ENCODE measurements around the gene SRPK1.

SRPK1 gene

DNA sequence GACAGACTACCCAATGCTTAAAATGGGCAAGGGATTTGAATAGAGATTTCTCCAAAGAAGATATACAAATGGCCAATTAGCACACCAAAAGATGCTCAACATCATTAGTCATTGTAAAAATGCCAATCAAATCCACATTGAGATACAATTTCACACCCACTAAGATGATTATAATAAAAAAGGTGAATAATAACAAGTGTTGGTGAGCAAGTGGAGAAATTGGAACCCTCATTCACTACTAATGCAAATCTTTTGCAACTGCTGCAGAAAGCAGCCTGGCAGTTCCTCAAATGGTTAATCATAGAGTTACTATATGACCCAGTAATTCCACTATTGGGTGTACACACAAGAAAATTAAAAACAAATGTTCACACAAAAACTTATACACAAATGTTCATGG lies 103.4 kb downstream of the SRPK1 start:
- no peak for DNase-seq (ENCODE audit: low read depth)

DNA sequence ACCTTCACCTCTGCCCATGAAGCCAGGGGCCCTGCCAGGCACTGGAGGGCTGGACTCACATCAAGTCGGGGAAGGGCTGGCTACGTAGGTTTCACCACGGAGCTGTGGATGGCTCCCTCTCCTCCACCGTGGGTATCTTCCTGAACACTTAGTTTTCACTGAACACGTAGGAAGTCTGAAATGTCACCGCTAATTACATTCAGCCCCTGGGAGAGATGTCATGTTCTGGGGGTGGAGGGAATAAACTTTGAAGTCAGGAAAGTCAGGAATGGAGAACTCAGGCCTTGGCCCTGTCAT lies 109.3 kb downstream of the SRPK1 start:
- DNase-seq (ENCODE audit: low read depth): no peak

DNA sequence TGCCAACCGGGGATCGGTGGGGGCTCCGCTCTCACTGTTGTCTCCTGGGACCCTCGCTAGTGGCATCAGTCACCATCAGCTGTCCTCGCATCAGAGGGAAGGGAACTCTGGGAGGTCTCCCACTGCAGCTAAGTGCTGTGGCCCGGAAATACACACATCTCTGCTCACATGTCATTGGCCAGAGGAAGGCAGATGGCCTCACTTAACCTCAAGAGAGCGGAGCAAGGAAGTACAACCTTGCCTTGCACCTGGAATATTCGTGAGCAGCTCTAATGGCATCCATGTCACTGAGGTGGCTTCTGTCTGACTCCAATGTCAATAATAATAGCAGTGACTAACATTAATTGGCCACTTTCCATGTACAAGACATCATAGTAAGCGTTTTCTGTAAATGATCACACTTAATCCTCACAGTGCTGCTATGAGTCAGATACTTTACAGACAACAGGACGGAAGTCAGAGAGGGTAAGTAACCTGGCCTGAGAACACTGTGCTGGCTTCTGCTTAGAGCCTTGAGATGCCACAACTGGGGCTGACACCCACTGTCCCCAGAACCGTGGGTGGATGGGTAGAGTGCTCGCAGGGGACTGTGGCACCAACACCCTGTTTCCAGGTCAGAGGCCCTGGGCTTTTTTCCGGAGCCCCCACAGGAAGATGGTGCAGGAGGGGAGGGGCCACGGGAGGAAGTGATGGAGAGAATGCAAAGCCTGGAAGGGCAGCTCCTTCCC lies 109.8 kb downstream of the SRPK1 start:
- peak; percentile 24 for DNase-seq (ENCODE audit: low read depth)

GRCh38 chr6:35809809-35810208 lies 111.1 kb downstream of the SRPK1 start:
- no peak for DNase-seq (ENCODE audit: low read depth)

DNA sequence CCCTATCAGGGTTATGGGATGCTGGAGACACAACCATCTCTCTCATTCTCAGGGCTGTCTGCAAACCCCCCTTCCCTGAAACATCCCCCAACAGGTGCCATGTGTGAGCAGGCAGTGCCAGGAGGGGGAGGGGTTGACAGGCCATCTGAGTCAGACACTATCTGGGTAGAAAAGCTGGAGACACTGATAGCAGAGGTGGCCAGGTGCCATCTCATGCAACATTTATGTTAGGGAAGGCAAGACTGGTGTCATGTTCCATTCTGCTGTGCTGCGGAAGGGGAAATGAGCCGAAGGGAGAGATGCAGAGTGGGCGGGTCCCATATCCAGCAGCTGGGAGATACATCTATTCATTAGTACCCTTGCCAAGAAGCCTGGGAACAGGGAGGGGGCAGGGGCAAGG lies 112.2 kb downstream of the SRPK1 start:
- no peak for DNase-seq (ENCODE audit: low read depth)

GRCh38 chr6:35804996-35805736 lies 115.7 kb downstream of the SRPK1 start, which contains the start of gene LHFPL5:
Gene LHFPL5 (plus strand): TSS chr6:35805352. CDS start chr6:35805671, 319 bp downstream.
- DNase-seq (ENCODE audit: low read depth): no peak

GRCh38 chr6:35801148-35801547 lies 119.8 kb downstream of the SRPK1 start:
- no peak for DNase-seq (ENCODE audit: low read depth)

DNA sequence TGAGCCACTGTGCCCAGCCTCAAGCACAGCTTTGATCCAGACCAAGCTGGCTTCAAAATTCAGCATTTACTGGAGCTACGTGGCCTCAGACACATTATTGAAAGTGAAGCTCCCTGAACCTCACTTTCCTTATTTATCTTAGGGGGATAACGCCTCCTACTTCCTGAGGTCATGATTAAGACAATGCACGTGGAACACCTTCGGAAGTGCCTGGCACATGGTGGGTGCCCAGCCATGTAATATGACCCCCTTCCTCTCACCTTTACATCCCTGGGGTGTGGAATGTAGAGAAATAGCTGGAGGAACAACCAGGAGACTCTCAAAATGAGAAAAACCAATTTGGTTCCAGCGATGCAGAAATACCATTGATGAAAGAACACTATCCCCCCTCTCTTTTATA lies 122.2 kb downstream of the SRPK1 start:
- DNase-seq (ENCODE audit: low read depth): no peak

GRCh38 chr6:35797837-35798526 lies 122.9 kb downstream of the SRPK1 start:
- no peak for DNase-seq (ENCODE audit: low read depth)

DNA sequence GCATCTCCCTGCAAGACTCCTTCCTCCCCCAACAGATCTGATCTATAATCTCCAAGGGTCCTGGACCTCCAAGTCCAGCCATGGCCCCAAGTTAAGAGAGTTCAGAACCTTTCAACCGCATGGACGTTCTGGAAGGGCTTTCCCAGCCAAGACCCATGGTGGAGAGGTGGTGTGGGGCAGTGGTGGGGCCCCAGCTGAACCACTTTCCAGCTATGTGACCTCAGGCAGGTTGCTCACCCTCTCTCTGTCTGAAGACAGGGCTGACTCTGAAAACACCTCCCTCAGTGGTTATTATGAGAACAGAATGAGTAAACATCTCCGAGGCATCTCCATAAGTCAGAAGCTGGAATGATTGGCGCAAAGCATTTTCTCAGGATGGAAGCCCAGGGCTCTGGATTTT lies 124.7 kb downstream of the SRPK1 start:
- DNase-seq (ENCODE audit: low read depth): no peak

GRCh38 chr6:35795453-35796071 lies 125.3 kb downstream of the SRPK1 start:
- DNase-seq (ENCODE audit: low read depth): no peak

- DNase-seq (ENCODE audit: low read depth): no peak
Measured at GRCh38 chr6:35794536-35795452, 126.1 kb downstream of the SRPK1 start.

GRCh38 chr6:35790683-35791082 lies 130.2 kb downstream of the SRPK1 start:
- no peak for DNase-seq (ENCODE audit: low read depth)

- DNase-seq (ENCODE audit: low read depth): no peak
Measured at GRCh38 chr6:35788423-35788982, 132.4 kb downstream of the SRPK1 start.

DNA sequence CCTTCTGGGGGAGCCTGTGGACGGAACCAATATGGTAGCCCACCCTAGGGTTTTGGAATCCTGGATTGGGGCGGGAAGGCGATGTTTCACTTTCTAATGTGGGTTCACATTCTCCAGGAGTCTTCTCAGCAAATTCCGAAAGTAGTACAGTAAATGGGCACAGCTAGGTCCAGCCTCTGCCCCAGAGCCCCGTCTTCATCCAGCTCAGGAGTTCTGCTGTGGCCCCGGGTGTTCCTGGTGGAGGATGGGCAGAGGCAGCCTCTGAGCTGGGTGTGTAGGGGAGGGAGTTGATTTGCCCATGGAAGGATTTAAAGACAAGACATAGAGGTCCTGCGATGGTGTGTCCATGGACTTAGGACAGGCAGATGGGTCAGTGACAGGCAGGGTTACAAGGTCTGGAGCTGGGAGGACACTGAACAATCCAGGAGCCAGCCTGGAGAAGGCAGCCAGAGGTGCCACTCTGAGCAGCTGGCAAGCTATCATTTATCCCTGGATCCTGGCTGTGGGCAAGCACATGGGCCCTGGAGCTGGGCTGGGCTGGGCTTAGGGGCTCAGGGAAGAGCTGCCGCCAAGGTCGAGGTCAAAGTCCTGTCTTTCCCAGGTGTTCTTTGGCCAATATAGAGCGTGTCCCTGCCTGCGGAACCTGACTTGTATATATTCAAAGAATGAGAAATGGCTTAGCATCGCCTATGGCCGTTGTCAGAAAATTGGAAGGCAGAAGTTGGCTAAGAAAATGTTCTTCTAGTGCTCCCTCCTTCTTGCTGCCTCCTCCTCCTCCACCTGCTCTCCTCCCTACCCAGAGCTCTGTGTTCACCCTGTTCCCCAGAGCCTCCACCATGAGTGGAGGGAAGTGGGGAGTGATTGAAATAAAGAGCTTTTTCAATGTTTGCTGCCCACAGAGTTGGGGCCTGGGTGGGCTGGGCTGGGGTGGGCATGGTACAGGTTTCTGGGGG lies 133.4 kb downstream of the SRPK1 start:
- no peak for DNase-seq (ENCODE audit: low read depth)

- no peak for DNase-seq (ENCODE audit: low read depth)
Measured at GRCh38 chr6:35786810-35787209, 134.1 kb downstream of the SRPK1 start.

DNA sequence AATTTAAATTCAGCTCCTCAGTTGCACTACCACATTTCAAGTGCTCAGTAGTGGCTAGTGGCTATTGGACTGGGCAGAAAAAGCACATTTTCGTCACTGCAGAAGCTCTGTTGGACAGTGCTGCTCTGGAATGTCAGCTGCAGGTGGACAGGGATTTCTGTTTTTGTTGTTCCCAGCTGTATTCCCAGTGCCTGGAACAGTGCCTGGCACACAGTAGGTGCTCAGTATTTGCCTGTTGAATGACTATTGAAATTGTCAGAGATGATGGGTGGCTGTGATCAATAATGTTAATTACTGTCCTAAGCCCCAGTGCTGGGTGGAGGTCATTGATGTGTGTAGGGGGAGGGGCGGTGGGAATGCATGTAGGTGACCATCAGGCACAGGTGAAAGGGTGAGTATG lies 134.6 kb downstream of the SRPK1 start:
- DNase-seq (ENCODE audit: low read depth): no peak

DNA sequence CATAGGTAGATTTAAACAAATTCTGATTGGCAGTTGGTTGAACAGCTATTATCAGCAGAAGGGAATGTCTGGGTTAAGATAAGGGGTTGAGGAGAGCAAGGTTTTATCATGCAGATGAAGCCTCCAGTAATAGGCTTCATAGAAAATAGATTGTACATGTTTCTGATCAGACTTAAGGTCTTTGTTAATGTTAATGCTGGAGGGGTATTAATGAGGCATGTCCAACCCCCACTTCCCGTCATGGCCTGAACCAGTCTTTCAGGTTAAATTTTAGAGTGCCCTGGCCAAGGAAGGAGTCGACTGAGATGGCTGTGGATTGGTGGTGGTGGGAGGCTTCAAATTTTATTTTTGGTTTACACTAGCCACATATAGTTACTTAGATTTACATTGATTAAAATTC lies 136.7 kb downstream of the SRPK1 start:
- no peak for DNase-seq (ENCODE audit: low read depth)
